Muscle of back (tissue), 11 donors: ENCODE data around the gene SHMT2. TPM values are rescaled to one million over a fixed set of nuclear protein-coding genes. Genes with fewer than 3 reads are reported as not detected.

Experiments used
- DNase-seq, 3 donors: peaks; one replicate each; pipeline versions ENCODE4 v3.0.0 to v3.0.0-alpha.2; 2013
- polyA plus RNA-seq, 10 donors: library from polyadenylated mRNA; unstranded; fragments of 120-200 nt; gene quantifications; one replicate each; pipeline ENCODE4 v1.2.1, GENCODE V29; 2013; ENCODE audit not compliant: insufficient read length in 10 of 10

The SHMT2 gene
- polyA plus RNA-seq, 10 donors = 50.2 to 76.8 (median 63.3) TPM

DNA sequence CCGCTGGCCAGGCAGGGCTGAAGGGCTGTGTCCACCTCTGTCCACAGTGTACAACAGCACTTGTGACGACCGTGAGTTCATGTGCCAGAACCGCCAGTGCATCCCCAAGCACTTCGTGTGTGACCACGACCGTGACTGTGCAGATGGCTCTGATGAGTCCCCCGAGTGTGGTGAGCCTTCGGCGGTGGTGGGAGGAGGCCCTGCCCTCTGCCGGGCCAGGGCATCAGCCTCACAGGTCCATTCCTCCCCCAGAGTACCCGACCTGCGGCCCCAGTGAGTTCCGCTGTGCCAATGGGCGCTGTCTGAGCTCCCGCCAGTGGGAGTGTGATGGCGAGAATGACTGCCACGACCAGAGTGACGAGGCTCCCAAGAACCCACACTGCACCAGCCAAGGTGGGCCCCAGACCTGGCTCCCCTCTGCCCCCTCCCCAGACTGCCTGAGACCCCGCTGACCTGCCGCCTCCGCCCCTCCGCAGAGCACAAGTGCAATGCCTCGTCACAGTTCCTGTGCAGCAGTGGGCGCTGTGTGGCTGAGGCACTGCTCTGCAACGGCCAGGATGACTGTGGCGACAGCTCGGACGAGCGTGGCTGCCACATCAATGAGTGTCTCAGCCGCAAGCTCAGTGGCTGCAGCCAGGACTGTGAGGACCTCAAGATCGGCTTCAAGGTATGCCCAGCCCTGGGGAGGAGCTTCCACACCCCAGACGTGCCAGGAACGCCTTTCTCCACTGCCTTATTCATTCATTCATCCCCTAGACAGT is 33.7 kb upstream of the SHMT2 start:
- no peak for DNase-seq

DNA sequence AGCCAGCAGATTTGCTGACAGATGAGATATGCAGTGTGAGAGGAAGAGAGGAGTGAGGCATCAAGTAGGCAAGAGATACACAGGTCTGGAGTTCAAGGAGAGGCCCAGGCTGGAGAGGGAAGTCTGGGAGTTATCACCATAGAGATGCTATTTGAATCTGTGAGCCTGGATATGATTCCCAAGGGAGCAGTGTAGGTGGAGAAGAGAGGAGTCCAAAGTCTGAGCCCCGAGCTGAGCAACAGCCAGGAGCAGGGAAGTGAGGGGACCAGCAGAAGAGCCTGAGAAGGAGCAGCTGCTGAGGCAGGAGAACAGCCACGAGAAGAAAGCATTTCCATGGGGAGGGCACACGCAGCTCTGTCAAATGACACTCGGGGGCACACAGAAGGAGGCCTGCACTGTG is 33.1 kb upstream of the SHMT2 start:
- DNase-seq = no peak

GRCh38 chr12:57196956-57197355 is 32.6 kb upstream of the SHMT2 start:
- no peak for DNase-seq

- DNase-seq = no peak
Observed at GRCh38 chr12:57198329-57198728, 31.2 kb upstream of the SHMT2 start.

GRCh38 chr12:57199191-57199590 is 30.3 kb upstream of the SHMT2 start:
- no peak for DNase-seq

DNA sequence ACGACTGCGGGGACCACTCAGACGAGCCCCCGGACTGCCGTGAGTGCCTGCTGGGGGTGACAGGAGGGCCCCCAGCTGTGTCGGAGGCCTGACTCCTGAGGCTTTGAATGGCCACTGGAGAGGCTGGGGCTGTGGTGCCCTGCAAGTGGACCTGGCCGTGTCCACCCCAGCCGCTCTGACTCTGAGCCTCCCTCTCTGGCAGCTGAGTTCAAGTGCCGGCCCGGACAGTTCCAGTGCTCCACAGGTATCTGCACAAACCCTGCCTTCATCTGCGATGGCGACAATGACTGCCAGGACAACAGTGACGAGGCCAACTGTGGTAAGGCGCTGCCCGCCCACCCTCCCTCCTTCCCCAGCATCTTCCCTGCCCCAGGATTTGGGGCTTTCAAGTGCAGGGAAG is 29.0 kb upstream of the SHMT2 start:
- no peak for DNase-seq

DNA sequence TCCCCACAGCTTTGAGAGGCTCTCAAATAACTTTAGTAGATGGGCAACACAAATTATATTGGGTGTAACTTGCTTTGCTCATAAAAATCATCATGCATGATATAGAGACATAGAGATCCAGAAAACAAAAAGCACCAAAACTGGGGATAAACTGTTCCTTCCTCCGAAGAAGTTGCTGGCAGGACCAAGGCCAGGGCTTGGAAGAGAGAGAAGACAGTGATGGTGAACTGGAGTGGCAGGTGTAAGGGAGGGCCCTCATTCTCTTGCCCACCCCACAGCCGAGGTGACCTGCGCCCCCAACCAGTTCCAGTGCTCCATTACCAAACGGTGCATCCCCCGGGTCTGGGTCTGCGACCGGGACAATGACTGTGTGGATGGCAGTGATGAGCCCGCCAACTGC is 28.3 kb upstream of the SHMT2 start:
- no peak for DNase-seq

GRCh38 chr12:57201631-57202030 is 27.9 kb upstream of the SHMT2 start:
- no peak for DNase-seq

DNA sequence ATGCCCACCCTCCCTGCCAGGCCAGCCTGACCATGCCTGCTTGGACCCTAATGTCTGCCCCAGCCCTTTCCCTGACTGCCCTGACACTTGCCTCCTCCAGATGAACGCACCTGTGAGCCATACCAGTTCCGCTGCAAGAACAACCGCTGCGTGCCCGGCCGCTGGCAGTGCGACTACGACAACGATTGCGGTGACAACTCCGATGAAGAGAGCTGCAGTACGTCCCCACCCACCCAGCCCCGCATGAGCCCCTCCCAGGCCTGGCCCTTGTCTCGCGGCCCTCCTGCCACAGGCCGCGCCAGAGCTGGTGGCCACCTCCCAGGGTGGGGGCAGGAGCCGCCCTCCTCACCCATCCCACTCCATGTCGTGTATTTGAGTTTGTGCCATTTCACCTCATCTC is 27.2 kb upstream of the SHMT2 start:
- DNase-seq = no peak

DNA sequence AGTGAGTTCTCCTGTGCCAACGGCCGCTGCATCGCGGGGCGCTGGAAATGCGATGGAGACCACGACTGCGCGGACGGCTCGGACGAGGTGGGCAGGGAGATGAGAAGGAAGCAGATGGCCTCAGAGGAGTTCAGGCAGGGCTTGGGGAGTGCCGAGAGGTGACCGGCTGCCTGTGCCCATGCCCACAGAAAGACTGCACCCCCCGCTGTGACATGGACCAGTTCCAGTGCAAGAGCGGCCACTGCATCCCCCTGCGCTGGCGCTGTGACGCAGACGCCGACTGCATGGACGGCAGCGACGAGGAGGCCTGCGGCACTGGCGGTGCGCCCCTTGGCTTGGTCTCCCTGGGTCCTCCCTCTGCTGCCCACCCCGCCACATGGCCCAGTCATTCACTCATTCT is 26.3 kb upstream of the SHMT2 start:
- DNase-seq = no peak

DNA sequence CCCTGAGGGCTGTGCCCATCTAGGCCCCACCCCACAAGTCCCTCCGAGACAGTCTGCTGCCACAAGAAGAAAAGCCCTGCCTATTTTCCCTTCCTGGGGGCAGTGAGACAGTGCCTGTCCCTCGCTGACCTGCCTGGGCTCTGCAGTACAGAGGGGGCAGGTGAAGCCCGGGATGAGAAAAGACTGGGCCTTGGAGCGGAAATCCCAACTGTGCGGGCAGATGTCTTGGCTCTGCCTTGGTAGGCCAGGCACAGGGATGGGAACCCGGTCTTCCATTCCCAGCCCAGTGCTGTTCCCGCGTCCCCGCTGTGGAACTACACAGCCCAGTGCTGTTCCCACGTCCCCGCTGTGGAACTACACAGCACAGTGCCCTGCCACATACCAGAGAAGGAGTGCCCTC is 25.7 kb upstream of the SHMT2 start:
- no peak for DNase-seq

GRCh38 chr12:57204454-57204853 is 25.1 kb upstream of the SHMT2 start:
- no peak for DNase-seq

DNA sequence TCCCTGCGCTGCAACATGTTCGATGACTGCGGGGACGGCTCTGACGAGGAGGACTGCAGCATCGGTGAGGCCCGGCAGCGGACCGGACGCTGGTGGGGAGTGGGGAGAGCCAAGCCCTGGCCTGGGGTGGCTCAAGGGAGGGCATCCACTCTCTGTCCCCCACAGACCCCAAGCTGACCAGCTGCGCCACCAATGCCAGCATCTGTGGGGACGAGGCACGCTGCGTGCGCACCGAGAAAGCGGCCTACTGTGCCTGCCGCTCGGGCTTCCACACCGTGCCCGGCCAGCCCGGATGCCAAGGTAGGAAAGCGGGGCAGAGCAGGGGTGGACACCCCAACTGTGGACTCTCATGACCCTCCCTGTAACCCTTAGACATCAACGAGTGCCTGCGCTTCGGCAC is 24.3 kb upstream of the SHMT2 start:
- DNase-seq = no peak

GRCh38 chr12:57205931-57206330 is 23.6 kb upstream of the SHMT2 start:
- DNase-seq = no peak

DNA sequence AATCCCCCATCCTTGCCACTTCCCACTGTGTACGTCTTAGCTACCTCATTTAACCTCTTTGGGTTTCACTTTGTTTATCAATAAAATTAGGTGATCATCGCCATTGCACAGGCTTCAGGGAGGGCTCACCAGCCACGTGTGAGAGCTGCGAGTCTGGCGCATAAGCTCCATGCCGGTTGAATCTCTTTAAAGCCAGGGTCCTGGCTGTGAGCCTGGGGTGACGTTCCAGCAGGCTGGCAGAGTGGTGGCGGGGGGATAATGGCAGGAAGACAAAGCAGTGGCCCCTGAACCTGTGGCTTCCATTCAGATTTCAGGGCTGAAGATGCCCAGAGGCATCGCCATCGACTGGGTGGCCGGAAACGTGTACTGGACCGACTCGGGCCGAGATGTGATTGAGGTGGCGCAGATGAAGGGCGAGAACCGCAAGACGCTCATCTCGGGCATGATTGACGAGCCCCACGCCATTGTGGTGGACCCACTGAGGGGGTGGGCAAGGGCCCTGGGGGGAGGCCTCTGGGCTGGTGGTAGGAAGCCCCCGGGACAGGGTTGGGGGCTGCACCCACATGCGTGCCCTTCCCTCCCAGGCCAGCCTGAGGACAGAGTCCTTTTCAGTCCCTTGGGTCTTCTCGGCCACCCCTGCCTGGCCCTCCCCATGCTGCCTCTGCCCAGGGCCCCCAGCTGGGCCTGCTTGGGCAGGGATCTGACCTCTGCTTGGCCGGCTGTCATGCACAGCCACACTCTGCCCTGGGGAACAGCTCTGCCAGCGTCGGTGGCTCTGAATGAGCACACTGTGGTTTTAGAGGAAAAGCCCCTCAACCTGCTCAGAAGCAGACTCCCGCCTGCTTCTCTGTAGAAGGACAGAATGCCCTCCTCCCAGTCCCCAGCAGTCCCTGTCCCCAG is 21.5 kb upstream of the SHMT2 start:
- DNase-seq = no peak

- DNase-seq = no peak
Observed at GRCh38 chr12:57208631-57209282, 20.8 kb upstream of the SHMT2 start.

DNA sequence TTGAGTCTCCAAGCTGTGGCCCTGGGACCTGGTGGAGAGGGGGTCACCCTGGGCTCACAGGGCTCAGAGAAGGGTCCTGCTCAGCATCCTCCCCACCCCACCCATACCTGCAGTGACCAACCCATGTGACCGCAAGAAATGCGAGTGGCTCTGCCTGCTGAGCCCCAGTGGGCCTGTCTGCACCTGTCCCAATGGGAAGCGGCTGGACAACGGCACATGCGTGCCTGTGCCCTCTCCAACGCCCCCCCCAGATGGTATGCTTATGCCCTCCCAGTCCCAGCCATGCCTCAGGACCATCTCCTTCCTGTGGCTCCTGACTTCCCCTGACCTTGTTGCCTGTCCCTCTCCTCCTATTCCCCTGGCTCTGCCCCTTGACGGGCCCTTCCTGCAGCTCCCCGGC is 19.6 kb upstream of the SHMT2 start:
- DNase-seq = no peak

DNA sequence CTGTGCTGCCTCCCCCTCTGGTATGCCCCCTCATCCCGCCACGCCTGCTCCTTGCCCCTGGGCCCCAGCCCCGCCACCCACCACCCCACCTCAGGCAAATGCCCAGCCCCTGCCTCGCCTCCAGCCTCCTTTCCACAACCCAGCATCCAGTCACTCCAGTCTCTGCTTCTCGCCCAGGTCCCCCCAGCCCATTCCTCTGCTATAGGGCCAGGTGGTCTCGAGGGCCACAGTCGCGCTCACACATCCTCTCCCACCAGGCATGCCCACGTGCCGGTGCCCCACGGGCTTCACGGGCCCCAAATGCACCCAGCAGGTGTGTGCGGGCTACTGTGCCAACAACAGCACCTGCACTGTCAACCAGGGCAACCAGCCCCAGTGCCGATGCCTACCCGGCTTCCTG is 19.1 kb upstream of the SHMT2 start:
- DNase-seq = no peak

- no peak for DNase-seq
Observed at GRCh38 chr12:57210926-57211692, 18.4 kb upstream of the SHMT2 start.

DNA sequence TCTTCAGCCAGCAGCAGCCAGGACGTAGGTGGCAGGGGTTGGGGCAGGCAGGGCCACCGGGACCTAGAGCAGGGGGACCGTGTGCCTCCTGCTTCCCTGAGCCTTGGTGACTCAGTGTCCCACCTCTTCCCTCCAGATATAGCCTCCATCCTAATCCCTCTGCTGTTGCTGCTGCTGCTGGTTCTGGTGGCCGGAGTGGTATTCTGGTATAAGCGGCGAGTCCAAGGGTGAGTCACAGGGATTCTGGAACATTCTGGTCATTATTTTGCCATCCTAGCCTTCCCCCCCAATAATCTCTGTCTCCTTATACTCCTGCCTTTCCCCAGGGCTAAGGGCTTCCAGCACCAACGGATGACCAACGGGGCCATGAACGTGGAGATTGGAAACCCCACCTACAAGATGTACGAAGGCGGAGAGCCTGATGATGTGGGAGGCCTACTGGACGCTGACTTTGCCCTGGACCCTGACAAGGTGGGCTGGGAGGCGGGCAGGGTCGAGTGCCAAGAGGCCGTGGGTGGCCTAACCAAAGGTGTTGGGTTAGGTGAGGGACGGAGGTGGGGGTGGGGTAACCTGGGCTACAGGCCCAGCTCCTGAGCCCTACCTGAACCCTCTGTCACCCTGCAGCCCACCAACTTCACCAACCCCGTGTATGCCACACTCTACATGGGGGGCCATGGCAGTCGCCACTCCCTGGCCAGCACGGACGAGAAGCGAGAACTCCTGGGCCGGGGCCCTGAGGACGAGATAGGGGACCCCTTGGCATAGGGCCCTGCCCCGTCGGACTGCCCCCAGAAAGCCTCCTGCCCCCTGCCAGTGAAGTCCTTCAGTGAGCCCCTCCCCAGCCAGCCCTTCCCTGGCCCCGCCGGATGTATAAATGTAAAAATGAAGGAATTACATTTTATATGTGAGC is 17.5 kb upstream of the SHMT2 start:
- no peak for DNase-seq

- DNase-seq = no peak
Observed at GRCh38 chr12:57212701-57213057, 16.8 kb upstream of the SHMT2 start.
